ENCODE results near the gene BACE2. TPM values are rescaled to one million over a fixed set of nuclear protein-coding genes. Genes with fewer than 3 reads are reported as not detected.
A peak's percentile ranks its signal among the peaks of the same experiment; 100 is the strongest.

The BACE2 gene
- total and polyA plus RNA-seq, 2 of the 13 experiments (the other 11 are each of a cell fraction or from before 2014, with no cell fraction given), result 0.07 to 0.11 TPM

DNA sequence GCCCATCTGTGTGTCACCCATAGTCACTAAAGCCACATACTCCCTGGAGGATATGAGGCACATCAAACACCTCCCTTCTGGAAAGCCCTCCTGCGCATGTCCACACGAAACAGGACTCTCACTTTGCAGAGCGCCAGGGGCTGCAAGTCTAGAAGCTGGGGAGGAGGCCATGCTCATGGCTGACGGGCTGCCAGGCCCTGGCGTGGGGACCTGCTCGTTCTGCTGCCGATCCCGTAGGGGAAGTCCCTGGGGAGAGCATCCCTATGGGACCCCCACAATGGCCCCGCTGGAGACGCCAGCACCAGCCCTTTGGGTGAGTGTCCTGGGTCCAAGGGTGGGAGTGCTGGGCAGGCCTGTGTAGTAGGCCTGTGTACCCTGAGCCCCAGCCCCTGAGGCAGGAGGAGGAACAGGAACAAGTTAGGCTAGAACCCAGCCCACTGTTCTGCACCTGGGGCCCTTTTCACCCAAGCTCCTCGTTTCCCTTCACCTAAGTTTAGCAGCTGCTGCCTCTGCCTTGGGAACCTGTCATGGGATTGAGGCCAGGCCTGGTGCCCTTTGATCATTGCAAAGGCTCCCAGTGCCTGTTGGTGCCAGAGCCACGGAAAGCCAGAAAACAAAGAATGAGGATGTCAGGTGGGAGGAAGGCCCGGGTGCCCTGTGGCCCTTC is 158.6 kb downstream of the BACE2 start (continued):
- TF ChIP-seq, protein P1, sequence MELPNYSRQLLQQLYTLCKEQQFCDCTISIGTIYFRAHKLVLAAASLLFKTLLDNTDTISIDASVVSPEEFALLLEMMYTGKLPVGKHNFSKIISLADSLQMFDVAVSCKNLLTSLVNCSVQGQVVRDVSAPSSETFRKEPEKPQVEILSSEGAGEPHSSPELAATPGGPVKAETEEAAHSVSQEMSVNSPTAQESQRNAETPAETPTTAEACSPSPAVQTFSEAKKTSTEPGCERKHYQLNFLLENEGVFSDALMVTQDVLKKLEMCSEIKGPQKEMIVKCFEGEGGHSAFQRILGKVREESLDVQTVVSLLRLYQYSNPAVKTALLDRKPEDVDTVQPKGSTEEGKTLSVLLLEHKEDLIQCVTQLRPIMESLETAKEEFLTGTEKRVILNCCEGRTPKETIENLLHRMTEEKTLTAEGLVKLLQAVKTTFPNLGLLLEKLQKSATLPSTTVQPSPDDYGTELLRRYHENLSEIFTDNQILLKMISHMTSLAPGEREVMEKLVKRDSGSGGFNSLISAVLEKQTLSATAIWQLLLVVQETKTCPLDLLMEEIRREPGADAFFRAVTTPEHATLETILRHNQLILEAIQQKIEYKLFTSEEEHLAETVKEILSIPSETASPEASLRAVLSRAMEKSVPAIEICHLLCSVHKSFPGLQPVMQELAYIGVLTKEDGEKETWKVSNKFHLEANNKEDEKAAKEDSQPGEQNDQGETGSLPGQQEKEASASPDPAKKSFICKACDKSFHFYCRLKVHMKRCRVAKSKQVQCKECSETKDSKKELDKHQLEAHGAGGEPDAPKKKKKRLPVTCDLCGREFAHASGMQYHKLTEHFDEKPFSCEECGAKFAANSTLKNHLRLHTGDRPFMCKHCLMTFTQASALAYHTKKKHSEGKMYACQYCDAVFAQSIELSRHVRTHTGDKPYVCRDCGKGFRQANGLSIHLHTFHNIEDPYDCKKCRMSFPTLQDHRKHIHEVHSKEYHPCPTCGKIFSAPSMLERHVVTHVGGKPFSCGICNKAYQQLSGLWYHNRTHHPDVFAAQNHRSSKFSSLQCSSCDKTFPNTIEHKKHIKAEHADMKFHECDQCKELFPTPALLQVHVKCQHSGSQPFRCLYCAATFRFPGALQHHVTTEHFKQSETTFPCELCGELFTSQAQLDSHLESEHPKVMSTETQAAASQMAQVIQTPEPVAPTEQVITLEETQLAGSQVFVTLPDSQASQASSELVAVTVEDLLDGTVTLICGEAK (IDR thresholded peaks at IDR 0.05), result no peak
- TF ChIP-seq, protein P1 (CRISPR knock-in tag; IDR thresholded peaks at IDR 0.05), result no peak
- TF ChIP-seq FUBP1 (CRISPR knock-in tag; IDR thresholded peaks at IDR 0.05; ENCODE audit: borderline replicate concordance) (no peak), GZF1 (CRISPR knock-in tag; IDR thresholded peaks at IDR 0.05) (no peak), MTA1 (CRISPR knock-in tag; IDR thresholded peaks at IDR 0.05; ENCODE audit: borderline replicate concordance) (no peak), ZMYM3 (CRISPR knock-in tag; IDR thresholded peaks at IDR 0.05) (no peak), ERF (CRISPR knock-in tag; IDR thresholded peaks at IDR 0.05) (no peak), ZNF644 (CRISPR knock-in tag; IDR thresholded peaks at IDR 0.05; ENCODE audit: low read depth) (peak; percentile 78), PCBP1 (IDR thresholded peaks at IDR 0.05; ENCODE audit: borderline replicate concordance, low read depth, low read length) (no peak), RAD21 (CRISPR knock-in tag; IDR thresholded peaks at IDR 0.05) (no peak)
- TF ChIP-seq, protein P2, sequence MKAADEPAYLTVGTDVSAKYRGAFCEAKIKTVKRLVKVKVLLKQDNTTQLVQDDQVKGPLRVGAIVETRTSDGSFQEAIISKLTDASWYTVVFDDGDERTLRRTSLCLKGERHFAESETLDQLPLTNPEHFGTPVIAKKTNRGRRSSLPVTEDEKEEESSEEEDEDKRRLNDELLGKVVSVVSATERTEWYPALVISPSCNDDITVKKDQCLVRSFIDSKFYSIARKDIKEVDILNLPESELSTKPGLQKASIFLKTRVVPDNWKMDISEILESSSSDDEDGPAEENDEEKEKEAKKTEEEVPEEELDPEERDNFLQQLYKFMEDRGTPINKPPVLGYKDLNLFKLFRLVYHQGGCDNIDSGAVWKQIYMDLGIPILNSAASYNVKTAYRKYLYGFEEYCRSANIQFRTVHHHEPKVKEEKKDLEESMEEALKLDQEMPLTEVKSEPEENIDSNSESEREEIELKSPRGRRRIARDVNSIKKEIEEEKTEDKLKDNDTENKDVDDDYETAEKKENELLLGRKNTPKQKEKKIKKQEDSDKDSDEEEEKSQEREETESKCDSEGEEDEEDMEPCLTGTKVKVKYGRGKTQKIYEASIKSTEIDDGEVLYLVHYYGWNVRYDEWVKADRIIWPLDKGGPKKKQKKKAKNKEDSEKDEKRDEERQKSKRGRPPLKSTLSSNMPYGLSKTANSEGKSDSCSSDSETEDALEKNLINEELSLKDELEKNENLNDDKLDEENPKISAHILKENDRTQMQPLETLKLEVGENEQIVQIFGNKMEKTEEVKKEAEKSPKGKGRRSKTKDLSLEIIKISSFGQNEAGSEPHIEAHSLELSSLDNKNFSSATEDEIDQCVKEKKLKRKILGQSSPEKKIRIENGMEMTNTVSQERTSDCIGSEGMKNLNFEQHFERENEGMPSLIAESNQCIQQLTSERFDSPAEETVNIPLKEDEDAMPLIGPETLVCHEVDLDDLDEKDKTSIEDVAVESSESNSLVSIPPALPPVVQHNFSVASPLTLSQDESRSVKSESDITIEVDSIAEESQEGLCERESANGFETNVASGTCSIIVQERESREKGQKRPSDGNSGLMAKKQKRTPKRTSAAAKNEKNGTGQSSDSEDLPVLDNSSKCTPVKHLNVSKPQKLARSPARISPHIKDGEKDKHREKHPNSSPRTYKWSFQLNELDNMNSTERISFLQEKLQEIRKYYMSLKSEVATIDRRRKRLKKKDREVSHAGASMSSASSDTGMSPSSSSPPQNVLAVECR (CRISPR knock-in tag; IDR thresholded peaks at IDR 0.05; ENCODE audit: borderline replicate concordance), result no peak
- TF ChIP-seq, protein P3, sequence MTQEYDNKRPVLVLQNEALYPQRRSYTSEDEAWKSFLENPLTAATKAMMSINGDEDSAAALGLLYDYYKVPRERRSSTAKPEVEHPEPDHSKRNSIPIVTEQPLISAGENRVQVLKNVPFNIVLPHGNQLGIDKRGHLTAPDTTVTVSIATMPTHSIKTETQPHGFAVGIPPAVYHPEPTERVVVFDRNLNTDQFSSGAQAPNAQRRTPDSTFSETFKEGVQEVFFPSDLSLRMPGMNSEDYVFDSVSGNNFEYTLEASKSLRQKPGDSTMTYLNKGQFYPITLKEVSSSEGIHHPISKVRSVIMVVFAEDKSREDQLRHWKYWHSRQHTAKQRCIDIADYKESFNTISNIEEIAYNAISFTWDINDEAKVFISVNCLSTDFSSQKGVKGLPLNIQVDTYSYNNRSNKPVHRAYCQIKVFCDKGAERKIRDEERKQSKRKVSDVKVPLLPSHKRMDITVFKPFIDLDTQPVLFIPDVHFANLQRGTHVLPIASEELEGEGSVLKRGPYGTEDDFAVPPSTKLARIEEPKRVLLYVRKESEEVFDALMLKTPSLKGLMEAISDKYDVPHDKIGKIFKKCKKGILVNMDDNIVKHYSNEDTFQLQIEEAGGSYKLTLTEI (CRISPR knock-in tag; conservative IDR thresholded peaks at IDR 0.05), result no peak
